ENCODE results near the gene ARHGEF25. TPM values are rescaled to one million over a fixed set of nuclear protein-coding genes. Genes with fewer than 3 reads are reported as not detected.

Gene ARHGEF25
- total and polyA plus RNA-seq, 2 of the 4 experiments (the other 2 are of a cell fraction), result 6.3 to 17.9 TPM

GRCh38 chr12:57620245-57620935 lies 9.2 kb downstream of the ARHGEF25 start:
- Histone ChIP-seq H2AK9ac (replicated peaks; ENCODE audit: low read depth, low read length, poor library complexity) (peak overlapping the region; percentile 24), H3K27me3 (ENCODE audit: control insufficient read depth, insufficient read depth, low read length) (peaks cover 44% of the 10 kb centered on the region), H3K18ac (ENCODE audit: low read depth, low read length) (no peak overlapping the region), H3K4me1 (ENCODE audit: control insufficient read depth, insufficient read depth, low read length) (no peaks in the 10 kb centered on the region), H3K9me3 (ENCODE audit: control insufficient read depth, insufficient read depth, low read length) (no peaks in the 10 kb centered on the region), H2AFZ (replicated peaks; ENCODE audit: low read length, poor library complexity) (peak overlapping the region; percentile 88), H3K36me3 (ENCODE audit: control insufficient read depth, insufficient read depth, low read length) (peaks cover 16% of the 10 kb centered on the region), H4K20me1 (ENCODE audit: insufficient read depth, low read length) (peaks cover 4% of the 10 kb centered on the region; the same call in 1 of the 2 replicates), H3K9ac (ENCODE audit: low read depth, low read length) (no peak overlapping the region), H3K9me1 (ENCODE audit: insufficient read depth, low read length) (no peaks in the 10 kb centered on the region), H4K5ac (ENCODE audit: low read depth, low read length) (no peak overlapping the region), H2BK15ac (ENCODE audit: low read depth, low read length) (no peak overlapping the region), H3K79me1 (ENCODE audit: low read depth in 1 of 2, low read length in 2 of 2) (no peaks in the 10 kb centered on the region), H3K56ac (ENCODE audit: extremely low read depth, insufficient read depth, low read length) (no peak overlapping the region), H2BK20ac (ENCODE audit: low read depth, low read length) (no peak overlapping the region), H3K4me3 (ENCODE audit: insufficient read depth, low read depth, low read length) (no peak overlapping the region), H3K23ac (ENCODE audit: low read depth, low read length) (no peak overlapping the region), H3K27ac (ENCODE audit: insufficient read depth, low read length) (no peak overlapping the region), H2AK5ac (ENCODE audit: low read depth, low read length) (no peak overlapping the region), H2BK120ac (ENCODE audit: low read depth, low read length) (no peak overlapping the region), H4K91ac (ENCODE audit: insufficient read depth, low read depth, low read length) (no peak overlapping the region), H3K4me2 (ENCODE audit: low read depth, low read length) (no peak overlapping the region), H2BK5ac (ENCODE audit: low read depth, low read length, poor library complexity, severe bottlenecking) (no peak overlapping the region), H3K4ac (ENCODE audit: low read depth, low read length) (no peak overlapping the region), H3K14ac (replicated peaks; ENCODE audit: low read depth, low read length) (no peak overlapping the region), H4K8ac (ENCODE audit: low read depth in 2 of 2, low read length in 2 of 2) (no peak overlapping the region)
- ChIA-PET CTCF (interaction anchor here (0.6 to 2.1 kb wide), 4 partner anchors 12 to 37 kb away, joined by 4 to 6 read pairs (median 5); partner anchors contain the start of gene B4GALNT1), POLR2A (ENCODE audit: unreplicated experiment) (no interaction called here)
- intact Hi-C loops (cut with micrococcal nuclease) (loop anchor here (5.0 kb wide), 1 partner anchor 158 kb away; no protein-coding TSS in a partner anchor), dilution Hi-C loops (cut with HindIII; ENCODE audit: low sequenced_read_pairs, unreplicated experiment) (no loop called here), in situ Hi-C loops (cut with MboI; ENCODE audit: low sequenced_read_pairs) (loop anchor here (5.0 kb wide), 1 partner anchor 38 kb away; no protein-coding TSS in a partner anchor)
- WGBS, 2 experiments (ENCODE audit: extremely low coverage in 2 of 2, insufficient read length in 1 of 2), result 30% methylated on average over 10 of the region's 13 CpGs; no CpG with 5 or more reads in 1 of the 2 experiments
- no peak for DNase-seq
- ATAC-seq (ENCODE audit: low read depth), result no peak
- no TSS peak for BruUV-seq (replicated peaks)
- TF ChIP-seq MAFK (IDR thresholded peaks at IDR 0.05; ENCODE audit: low read depth, low read length) (no peak), BHLHE40 (IDR thresholded peaks at IDR 0.05; ENCODE audit: low read depth, low read length) (no peak), MAZ (IDR thresholded peaks at IDR 0.05; ENCODE audit: borderline replicate concordance, low read depth, low read length) (no peak), CHD1 (IDR thresholded peaks at IDR 0.05; ENCODE audit: low read depth, low read length) (no peak), USF2 (IDR thresholded peaks at IDR 0.05; ENCODE audit: low read depth, low read length) (no peak), RAD21 (IDR thresholded peaks at IDR 0.05; ENCODE audit: low read length) (no peak), POLR2A (IDR thresholded peaks at IDR 0.05; ENCODE audit: low read depth, low read length) (no peak), NFE2L2 (IDR thresholded peaks at IDR 0.05; ENCODE audit: low read depth, low read length) (no peak), RCOR1 (IDR thresholded peaks at IDR 0.05; ENCODE audit: insufficient replicate concordance, low read length) (no peak), MXI1 (IDR thresholded peaks at IDR 0.05; ENCODE audit: borderline replicate concordance, low read depth, low read length) (no peak), CTCF (conservative IDR thresholded peaks at IDR 0.05; ENCODE audit: low read depth, low read length) (no peak), SMC3 (IDR thresholded peaks at IDR 0.05; ENCODE audit: low read depth, low read length) (no peak), RFX5 (IDR thresholded peaks at IDR 0.05; ENCODE audit: low read depth, low read length) (no peak), CEBPB (IDR thresholded peaks at IDR 0.05; ENCODE audit: low read depth, low read length) (no peak), FOS (IDR thresholded peaks at IDR 0.05; ENCODE audit: low read depth, low read length) (no peak)

Data from IMR-90 (cell line).